Fibroblast of the aortic adventitia (primary cell): Measurements from ENCODE around the gene FGF12. TPM values are rescaled to one million over a fixed set of nuclear protein-coding genes. Genes with fewer than 3 reads are reported as not detected.

Source experiments
- DNase-seq: peaks from one replicate; pipeline ENCODE4 v3.0.0-alpha.2; 2010; ENCODE audit warnings: low read depth
- H3K4me3 ChIP-seq: 2 replicates; pipeline ENCODE4 v1.5.1; 2011; ENCODE audit warnings: low read depth, mild to moderate bottlenecking, control low read depth, low read length, moderate library complexity
- CTCF ChIP-seq: IDR thresholded peaks from 2 replicates; pipeline ENCODE4 v1.5.1; 2011; ENCODE audit warnings: mild to moderate bottlenecking, low read length, control low read depth, inconsistent platforms; ENCODE audit not compliant: insufficient read depth
- total RNA-seq: library from RNA; depleted of rRNA; stranded (reverse); fragments of >200 nt; gene quantifications from 2 replicates; pipeline ENCODE4 v1.2.3, GENCODE V29; 2012; ENCODE audit warnings: low replicate concordance

Gene FGF12
- total RNA-seq, 1 donor, result 0.36 TPM

DNA sequence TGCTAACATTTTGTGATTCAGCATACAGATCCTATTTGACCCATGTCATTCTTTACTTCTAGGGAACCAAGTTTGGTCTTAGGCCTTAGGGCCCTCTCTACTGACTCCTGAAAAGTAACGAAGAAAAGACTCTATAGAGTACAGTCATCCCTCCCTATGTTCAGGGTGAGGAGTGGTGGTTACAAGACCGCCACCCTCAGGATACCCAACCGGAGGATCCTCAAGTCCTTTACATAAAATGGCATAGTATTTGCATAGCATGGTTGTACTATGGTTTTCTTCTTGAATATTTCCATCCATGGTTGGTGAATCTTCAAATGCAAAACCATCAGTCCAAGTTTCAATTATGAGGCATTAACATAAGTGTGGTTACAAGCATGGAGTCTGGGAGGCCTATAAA is 327.6 kb downstream of the FGF12 start:
- no peak for DNase-seq
- no peak for TF ChIP-seq CTCF
- H3K4me3 ChIP-seq, result no peak overlapping the region

DNA sequence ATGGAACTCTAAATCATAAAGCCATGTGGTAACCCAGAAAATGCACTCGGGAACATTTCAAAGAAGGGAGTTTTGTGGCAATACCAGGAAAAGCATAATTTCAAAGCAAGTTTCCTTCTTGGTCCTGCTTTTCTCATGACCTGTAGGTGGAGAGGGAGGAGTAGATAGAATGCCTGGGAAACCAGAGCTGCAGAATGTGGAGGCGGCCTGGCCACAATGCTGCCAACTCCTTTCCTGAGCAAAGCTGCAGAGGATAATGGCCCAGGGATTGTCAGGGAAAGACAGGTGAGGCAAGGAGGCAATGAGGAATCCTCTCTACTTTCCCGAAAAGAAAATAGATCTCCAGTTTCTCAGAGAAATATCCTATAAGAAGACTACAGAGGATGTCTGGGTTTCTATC is 330.3 kb downstream of the FGF12 start:
- no peak overlapping the region for H3K4me3 ChIP-seq
- no peak for TF ChIP-seq CTCF
- no peak for DNase-seq

DNA sequence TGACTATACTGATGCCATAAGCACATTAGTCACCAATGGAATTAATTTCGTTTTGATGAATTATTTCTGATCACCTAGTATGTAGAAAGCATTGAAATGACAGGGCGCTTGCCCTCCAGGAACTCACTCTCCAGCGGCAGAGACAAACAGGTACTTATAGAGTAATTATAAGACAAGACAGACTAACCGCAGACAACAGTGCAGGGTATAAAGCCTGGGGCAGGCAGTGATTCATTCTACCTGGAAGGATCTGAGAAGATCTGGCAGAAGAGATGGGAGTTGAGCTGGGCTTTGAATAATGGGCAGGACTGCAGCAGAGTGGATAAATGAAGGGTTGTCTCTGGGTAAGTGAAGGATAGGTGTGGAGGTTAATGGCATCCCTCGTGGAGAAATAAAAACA is 331.8 kb downstream of the FGF12 start:
- no peak for TF ChIP-seq CTCF
- H3K4me3 ChIP-seq, result no peak overlapping the region
- no peak for DNase-seq

DNA sequence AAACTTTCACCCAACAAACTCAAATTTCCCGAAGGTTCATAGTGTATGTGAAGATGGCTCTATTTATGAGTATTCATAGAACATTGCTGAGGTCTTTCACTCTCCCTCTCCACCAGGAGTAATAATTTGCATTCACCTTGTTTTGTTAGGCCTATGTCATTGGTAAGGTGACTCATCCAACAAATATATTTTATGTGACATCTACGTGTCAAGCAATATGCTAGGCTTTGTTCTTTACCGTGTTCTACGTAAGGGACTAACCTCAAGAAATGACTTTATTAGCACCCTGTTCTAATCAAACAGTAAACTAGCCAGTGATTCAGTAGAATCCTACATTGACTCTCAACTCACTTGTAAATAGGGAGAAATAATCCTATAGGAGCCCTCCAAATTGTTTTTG is 334.4 kb downstream of the FGF12 start:
- no peak overlapping the region for H3K4me3 ChIP-seq
- DNase-seq, result no peak
- no peak for TF ChIP-seq CTCF

DNA sequence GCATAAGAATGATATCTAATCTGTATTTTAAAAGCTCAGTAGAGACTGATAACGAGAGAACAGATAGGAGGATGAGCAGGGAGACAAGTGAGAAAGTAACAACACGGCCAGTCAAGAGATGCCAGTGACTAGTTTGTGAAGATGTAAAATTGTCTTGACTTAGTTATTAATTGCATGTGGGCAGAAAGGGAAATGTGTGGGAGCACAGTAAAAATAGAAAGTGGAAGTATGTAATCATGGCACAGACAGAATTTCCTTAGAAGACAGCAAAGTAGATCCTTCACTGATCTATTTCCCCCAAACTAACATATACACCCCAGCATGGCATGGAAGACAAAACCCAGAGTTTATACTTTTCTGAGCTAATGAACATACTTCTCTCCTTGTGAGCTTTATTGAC is 344.5 kb downstream of the FGF12 start:
- no peak overlapping the region for H3K4me3 ChIP-seq
- DNase-seq, result no peak
- no peak for TF ChIP-seq CTCF

DNA sequence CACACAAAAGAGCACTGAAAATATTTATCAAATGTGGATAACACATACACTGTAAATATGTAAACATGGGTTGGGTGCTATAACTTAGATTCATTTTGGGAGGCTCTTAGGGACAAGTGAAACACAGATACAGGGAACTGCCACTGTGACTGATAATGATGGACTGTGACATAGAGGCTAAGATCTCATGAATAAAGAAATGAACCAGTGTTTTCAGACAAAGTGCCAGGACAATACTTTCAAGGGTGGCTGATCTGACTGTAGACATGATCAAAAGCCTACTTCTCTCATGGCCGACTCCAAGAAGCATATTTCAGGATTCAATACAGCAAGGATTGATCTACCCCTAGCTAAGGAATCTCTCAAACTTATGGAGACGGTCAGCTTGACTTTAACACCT is 353.8 kb downstream of the FGF12 start:
- DNase-seq, result no peak
- no peak for TF ChIP-seq CTCF

GRCh38 chr3:192373032-192373431 is 354.3 kb downstream of the FGF12 start:
- no peak for DNase-seq
- H3K4me3 ChIP-seq, result no peak overlapping the region
- no peak for TF ChIP-seq CTCF

More for the DNA sequence above, 353.8 kb downstream of the FGF12 start:
- H3K4me3 ChIP-seq, result no peak overlapping the region
